Amniotic stem cell (primary cell): ENCODE data around the gene CUBN.
"Not testable (repeated sequence)": the region's sequence is repeated elsewhere in the genome, so short reads cannot be mapped to it uniquely, and the experiment has no call there.

Source experiments
- DNase-seq: peaks from one replicate; lab custom pipeline; 2025; lab: John Stamatoyannopoulos, UW

CUBN gene

DNA sequence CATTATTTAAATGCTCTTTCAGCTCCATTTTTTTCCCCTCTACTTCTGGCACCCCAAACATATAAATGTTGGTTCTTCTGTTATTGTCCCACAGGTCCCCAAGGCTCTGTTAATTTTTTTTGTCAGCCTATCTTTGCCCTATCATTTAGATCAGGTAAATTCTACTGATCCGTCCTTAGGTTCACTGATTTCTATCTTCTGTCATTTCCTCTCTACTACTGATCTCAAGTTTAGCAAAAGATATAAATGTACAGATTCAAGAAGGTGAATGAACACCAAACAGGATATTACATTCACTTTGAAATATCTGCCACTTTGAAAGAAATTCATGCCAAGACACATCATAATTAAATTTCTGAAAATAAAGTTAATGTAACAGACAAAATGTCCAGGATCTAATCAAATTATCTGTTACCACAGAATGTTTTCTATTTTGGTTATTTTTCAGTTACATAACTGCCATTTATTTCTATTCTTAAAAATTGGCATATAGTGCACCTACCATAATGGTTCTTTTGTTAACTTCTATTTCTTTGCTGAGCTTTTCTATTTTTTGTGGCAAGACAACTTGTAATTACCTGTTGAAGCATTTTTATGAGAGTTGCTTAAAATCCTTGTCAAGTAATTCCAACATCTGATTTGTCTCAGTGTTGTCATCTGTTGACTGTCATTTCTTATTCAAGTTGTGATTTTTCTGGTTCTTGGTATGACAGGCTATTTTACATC lies 12.1 kb upstream of the CUBN start:
- no peak for DNase-seq

DNA sequence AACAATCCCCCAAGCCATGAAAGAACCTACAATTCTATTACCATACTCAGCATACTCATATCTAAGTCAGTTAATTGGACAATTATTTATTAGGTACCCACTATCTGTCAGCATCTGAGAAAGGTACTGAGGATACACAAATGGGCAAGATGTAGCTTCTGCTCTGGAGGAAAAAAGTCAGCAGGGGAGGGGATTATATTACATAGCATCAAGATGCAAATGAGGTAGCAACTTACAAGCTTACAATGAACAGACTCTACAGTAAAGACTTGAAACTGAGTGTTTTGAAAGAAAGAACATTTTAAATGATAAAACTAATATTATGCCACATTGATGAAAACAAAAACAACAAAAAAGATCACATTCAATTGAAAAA lies 10.8 kb upstream of the CUBN start:
- no peak for DNase-seq

DNA sequence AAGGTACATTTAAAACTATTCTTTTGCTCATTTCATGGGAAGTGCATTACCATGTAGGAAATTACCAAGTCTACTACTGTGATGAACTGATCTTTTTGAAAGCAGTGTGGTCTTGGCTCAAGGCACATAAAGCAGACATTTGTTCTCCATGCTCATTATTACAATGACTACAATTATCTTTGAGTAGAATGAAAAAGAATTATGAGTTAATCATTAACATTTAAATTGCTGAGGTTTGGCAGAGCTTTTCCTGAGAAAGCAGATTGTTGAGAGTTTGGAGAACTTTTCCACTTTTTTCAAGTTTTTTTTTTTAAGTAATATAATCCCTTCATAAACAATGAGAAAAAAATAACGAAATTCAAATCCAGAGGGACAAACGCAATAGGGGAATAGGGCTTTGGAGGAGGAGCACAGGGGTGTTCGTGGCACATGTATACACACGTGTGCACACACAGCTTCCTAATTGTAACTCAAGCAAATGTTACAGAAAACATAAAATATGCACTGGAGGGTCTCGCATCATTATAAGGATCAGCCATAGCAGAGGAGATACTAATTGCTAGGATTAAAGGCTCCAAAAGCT lies 8.9 kb upstream of the CUBN start:
- DNase-seq: no peak

DNA sequence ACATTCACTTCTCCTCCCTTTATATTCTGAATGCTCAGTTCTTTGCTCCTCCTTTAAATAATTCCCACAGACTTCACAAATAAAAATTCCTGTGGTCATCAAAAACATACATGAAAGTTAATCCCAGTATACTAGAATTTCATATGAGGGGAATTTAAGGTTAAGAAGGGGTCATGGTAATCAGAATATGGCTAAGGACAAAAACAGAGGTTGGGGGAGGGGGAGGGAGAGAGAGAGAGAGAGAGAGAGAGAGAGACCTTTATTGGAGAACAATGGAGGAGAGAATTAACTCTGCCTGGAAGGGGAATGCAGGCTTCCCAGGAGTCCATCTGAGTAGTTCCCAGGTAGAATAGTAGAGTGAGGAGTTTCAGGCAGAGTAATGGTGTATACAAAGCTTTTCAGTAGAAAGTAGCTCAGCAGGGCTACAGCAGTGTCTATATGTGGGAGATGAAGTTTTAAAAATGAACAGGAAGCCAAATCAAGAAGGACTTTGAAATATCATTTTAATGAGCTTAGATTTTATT lies 5.2 kb upstream of the CUBN start:
- no peak for DNase-seq

DNA sequence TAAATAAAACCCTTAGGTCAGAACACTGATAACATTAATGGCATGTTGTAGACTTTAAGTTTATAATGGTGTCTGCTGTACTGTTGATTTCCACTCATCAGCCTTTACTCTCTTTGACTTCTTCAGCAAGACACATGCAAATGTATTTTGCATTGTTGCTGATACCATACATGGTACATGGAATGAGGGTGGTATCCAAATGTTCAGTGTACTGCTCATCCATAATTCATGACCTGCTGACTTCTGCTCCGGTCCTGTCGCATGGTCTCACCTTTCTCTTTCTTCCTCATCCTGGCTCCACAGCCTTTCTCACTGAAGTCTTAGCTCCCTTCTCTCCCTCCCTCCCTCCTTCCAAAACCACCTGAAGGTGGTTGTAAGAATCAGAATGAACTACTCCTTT lies 4.7 kb upstream of the CUBN start:
- no peak for DNase-seq

DNA sequence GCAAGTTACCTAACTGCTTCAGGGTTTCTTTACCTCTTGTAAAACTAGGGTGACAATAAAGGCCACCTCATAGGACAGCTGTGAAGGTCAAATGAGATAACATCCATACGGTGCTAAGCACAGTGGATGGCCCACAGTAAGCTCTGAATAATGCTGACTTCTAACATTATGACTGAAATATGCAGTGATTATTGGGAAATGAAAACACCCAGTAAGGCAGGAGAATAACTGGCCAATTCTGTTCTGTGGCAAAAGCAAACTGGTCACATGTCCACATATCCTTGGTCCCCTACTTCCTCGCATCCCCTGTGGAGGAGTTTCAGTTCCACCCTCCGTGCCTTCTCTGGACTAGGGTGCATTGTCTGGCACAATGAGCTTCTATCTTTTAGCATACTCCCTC lies 1.4 kb downstream of the CUBN start:
- no peak for DNase-seq

DNA sequence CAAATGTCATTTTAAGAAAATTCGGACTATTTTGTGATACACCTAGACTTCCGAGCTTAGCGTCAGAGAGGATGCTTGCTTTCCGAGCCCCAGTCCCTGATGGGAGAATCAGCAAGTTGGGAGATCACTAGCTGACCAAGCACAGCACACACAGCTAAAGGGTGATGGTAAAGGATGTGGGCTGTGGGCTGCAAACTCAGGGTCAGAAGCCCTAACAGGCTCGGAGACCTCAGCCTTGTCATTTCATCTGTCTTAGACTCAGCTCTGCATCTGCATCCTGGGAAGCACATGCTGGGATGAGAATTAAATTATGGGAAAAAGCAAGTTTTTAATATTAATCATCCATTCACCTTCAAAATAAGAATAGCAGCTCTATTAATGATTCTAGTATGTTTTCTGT lies 3.3 kb downstream of the CUBN start:
- DNase-seq: no peak

DNA sequence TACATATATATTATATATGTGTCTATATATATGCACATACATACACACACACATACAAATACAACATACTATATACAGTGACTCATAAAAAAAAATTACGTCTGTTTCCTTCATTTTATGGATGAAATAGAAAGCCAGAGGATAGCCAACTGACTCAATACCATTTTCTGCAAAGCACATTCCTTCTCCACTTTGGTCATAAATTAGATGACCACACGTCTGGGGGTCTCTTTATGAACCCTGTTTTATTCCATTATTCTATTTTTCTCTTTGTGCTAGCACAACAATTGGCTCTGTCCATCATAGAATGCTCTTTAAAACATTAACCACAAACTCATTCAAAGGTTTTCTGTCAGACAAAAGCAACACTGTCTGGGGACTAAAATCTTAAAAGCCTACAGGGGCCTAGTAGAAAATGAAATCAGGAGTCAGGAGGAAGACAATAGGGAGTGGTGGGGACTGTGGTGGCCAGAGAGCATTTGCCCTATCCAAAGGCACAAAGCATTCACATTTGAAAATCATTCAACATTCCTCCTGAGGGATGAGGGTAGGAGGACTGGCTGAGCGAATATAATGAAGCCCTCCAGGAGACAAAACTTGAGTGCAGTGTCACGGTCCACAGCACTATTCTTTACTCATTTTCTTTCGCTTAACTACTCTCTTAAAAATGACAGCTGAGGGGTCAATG lies 4.3 kb downstream of the CUBN start:
- DNase-seq: no peak

DNA sequence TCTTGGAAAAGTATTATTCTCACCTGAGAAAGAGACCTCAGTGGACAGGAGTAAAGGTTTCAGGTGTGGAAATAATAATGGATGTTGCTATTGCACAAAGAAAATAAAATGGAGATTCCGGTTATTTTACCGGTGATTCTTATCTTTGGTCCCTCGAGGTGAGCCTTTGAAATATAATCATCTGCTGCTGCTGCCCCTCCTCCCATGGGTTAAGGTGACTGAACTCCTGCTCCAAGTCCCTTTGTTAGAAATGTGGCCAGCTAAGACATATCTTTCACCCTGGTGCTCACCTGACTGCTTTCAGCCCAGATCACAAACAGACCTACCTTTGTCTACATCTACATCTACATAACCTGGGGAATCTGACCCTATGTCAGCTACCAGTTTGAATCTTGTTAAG lies 5.7 kb downstream of the CUBN start:
- no peak for DNase-seq

DNA sequence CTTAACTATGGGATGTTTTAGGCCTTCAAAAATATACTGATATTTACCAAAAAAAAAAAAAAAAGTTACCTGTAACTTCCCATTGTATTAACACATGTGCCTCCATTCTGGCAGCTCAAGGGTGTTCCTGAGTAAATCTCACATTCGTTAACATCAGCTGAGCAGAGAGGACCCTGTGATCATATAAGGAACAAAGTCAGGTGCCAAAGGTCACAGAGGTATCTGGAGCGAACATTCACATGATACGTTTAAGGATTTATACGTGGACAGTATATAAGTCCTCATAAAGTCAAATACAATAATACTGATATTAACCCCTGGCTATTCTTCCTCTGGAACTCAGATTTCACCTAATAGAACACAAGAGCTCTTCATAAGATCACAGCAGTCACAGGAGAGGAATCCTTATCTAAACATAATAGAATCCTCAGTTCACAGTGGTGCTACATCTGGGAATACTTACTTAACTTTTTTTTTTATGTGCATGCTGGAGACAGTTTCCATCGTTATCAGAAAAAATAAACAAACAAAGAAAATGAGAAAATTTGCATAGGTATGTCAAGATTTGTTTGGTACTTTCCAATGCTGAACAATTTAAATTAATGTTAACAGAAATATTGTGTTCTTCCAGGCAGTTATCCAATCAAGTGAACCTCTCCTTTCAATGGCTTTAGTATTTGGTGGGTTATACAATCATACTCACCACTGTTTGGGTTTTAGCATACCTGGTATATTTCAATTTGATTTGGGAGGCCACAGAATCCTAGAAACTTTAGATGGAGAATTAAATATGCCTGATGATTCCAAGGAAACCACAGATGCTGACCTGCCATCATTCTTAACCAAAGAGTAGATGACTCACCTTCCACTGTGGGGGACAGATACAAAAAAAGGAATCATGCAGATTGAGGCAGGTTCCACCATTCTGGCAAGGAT lies 6.6 kb downstream of the CUBN start:
- peak; percentile 78 for DNase-seq

DNA sequence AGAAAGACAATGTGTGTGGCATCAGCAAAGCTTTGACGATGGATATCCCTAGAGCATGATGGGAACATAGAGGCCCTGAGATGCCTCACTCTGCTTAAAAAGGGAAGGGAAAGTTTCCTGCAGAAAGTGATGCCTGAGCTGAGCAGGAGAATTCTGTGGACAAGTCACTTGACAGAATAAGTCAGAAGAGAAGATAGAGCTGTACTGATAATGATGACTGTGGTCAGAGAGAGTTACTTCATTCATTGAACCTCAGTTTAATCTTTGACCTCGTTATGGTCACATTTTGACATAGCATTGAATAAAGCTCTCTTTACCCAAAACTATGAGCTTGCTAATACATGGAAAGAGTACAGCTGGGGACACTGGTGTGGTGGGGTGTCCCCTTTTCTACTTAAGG lies 7.6 kb downstream of the CUBN start:
- DNase-seq: no peak

DNA sequence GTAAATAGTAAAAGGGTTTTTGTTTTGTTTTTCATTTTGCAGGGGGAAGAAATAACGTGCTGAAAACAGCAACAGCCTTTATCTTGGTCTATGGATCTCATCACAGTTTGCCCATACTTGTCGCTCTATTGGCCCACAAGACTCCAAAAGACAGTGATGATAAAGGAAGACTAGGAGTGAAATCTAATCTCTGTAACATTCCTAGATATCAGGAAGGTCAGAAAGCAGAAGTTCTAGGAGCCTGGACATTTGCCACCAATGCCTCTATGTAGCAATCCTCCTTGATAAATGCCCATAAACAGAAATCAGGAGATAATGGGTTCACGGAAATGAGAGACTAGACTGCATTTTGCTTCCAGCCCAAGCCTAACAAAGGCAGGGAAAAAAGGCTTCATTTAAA lies 8.9 kb downstream of the CUBN start:
- DNase-seq: no peak

DNA sequence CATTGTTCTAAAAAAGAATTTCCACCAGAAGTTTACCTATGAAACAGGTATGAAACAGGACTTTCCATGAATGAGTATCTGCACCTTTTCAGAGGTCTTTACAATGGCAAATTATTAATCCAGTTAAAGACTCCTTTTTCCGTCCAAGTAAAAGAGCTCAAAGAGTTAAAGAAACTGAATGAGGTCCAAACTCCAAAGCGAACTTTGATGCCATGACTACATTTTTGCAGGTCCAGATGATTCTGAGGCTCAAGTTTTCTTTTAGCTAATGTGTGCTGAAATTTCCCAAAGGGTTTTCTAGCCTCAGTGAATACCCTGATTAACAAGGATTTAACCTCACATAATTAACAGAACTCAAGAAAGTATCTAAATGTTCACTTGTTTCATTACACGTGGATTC lies 9.8 kb downstream of the CUBN start:
- DNase-seq: no peak

DNA sequence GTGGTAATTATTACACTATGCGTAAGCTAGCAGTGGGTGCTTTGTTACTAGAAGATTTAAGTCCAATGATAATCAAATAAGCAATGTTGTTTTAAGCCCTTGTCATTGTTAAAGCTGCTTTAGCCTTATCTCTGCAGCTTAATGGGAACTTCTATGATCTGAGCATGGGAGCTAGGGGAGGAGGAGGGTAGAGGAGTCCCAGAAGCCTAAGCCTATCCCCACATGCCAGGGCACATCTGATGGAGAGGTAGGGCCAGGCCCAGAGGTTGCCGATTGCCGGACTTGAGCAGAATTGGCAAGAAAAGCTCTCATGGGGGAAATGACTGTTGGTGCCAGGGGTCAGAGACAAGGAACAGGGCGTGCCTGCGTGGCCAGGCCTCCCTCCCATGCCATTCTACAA lies 13.4 kb downstream of the CUBN start:
- DNase-seq: no peak

DNA sequence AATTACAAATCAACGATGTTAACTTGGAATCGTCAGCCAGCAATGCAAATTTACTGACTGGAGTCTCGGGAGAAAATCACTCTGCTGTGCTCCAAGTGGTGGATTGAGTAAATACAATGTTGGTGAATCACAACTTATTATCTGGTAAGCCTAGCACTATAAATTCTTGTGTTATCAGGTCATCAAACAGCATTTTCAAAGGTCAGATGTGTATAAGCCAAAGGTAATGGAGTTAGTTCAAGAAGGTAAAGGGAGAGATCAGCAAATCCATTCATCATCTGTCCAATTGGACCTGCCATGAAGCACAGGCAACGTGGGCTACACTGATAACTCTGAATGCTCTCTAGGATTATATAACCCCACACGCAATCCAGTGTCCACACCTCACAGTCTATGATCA lies 13.9 kb downstream of the CUBN start:
- DNase-seq: no peak

DNA sequence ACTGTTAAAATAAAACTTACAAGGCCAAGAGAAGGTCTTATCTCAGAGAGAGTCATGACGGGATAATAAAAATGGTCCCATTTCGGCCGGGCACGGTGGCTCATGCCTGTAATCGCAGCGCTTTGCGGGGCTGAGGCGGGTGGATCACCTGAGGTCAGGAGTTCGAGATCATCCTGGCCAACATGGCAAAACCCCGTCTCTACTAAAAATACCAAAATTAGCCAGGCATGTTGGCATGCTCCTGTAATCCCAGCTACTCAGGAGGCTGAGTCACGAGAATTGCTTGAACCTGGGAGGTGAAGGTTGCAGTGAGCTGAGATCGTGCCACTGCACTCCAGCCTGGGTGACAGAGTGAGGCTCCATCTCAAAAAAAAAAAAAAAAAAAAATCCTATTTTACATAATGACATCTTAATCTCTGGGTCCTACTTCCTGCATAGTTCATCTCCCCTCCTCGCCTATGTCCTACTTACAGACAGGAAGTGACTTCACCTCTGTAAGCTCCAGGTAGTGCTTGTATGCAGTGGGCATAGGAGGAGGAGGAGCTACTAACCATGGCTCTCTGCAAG lies 14.7 kb downstream of the CUBN start:
- DNase-seq: not testable (repeated sequence)

DNA sequence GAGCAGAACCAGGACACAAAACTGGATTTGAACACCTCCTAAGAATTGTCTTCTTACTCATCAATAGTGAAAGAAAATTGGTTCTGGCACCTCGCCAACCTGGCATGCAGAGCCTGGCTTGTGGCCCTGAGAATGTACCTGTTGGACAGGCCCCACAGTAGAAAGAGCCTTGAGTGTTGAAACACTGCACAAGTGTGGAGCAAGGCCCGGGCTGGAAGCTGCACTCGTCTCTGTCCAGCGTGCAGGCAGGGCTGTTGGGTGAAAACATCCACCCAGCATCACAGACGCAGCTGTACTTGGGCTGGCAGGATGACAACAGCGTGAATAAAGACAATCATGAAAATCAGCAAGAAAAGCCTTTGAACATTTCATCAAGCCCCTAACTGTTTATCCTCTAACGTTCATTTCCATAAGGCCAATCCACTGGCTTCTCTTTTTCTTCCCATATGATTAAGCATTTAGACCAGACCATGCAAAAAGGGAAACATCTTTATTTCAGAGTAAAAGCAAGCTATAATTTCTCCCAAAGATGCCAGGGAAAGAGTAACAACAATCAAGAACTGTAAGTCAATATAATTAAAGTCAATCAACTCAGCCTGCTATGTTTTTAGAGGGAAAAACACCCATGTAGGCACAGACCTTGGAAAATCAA lies 15.6 kb downstream of the CUBN start:
- DNase-seq: no peak

DNA sequence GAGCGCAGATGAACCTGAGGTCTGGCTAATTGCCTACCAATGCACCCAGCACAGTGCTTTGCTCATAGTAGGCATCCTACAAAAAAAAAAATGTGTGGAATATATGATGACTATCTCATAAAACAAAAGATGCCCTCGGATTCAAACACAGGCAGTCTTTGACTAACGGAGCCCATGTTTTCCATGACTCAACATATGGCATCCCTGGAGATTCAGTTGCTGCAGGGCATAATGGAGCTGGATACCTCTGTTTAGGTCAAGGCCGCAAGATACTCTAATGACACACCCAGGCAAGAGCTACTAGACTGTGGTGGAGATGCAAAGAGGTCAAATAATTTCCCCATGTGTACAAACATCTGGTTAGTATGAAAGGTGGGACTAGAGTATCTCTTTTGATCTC lies 16.3 kb downstream of the CUBN start:
- DNase-seq: no peak

DNA sequence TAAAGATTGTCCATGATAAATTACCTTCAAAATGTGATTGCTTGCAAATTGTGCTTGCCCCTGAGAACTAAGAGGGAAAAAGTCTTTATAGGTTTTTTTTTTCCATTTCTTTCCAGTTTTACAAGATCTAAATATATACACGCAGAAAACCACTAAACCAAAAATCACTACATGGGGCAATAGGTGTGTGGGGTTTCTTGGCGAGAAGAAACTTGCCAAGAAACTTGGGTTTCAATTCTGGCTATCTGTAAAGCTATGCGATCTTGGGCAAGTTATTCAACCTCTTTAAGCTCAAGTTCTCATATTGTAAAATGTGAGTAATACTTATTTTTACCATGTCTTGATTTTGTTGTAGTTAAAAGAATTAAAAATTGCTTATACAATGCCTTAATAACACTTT lies 17.0 kb downstream of the CUBN start:
- no peak for DNase-seq

DNA sequence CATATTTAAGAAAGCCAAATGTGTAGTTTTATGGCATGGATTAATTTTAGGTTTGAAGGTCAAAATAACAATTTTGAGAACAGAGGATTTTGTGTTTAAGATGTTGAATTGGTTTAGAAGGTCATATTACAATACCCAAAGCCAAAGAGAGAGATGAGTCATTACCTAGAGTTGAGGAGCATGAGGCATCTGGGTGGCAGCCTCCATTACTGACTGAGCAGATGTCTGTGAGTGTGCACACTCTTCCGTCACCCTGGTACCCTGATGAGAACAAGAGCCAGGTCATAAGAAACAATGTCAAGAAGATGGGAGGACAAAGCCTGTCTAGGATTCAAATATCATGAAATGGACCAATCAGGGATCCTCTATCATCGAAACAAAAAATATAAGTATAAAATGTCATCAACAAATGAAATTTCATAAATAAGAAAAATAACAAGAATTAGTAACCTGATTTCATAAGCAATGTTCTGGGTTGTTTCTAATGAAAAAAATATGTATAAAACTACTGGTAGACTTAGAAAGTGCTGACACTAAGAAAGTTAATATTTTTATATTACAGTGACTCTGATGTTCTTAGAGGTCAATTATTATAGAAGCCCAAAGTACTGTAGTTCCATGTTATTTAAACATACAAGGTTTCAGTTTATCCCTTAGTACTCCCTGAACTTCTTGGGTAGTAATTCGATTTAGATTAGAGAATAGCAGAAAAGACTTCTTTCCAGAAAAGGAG lies 20.0 kb downstream of the CUBN start:
- peak; percentile 36 for DNase-seq

DNA sequence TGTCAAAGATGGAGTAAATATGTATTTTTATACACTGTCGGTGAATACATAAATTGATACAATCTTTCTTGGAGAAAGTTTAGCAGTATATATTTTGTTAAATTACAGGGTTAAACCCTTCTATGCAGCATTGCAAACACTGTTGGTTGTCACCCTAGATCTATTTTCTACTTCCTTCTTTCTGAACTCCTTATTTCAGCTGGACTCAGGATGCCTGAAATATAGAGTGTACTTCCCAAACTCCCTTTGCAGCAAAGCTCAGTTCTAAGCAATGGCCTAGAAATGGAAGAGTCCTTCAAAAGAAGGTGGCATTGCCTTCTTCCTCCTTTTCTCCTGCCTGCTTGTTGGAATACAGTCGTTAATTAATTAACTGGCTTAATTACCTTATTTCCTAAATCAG lies 20.6 kb downstream of the CUBN start:
- DNase-seq: no peak
